Stimulated activated CD4-positive, alpha-beta T cell treated with anti-CD3 and anti-CD28 coated beads, Interleukin-4, amount 100 ng/mL, for 1 hour (primary cell): ENCODE data around the gene P2RX1.
"Not testable (repeated sequence)": the region's sequence is repeated elsewhere in the genome, so short reads cannot be mapped to it uniquely, and the experiment has no call there.

Source experiments
- DNase-seq: peaks from one replicate; pipeline ENCODE4 v3.0.0-alpha.2; 2020

P2RX1 gene

DNA sequence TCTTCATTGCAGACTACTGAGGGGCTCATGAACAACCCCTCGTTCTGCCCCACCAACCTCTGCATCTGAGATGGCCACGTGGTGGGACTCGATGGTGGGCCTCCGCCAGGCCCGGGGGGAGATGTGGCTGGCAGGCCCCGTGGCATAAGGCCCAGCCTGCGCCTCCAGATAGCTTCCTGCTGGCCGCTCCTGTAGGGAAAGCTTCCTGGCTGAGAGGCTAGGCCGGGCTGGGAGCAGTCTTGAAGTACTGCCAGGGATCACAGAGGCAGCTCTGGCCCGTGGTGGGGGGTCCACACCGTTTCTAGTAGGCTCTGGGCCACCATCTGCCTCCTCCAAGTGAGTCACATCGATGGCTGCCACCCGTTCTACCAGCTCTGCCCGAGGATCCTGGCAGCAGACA lies 31.0 kb downstream of the P2RX1 start:
- no peak for DNase-seq

DNA sequence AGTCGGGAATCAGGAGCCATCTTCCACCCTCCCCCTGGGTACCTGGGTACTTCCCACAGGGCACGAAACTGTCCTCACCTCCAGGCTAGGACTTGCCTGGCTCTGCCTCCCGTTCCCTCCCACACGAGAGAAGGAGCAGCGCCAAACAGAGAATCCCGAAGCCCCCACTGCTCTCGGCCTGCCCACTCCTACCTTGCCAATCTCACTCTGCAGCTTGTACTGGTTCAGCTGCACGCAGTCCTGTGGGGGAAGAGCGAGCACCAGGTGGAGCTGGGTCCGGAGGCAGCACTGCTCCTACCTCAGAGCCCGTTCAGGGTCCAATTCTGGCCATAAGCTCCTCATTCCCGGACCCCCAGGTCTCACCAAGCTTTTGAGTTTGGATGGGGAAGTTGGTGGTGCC lies 32.1 kb downstream of the P2RX1 start:
- DNase-seq: no peak

DNA sequence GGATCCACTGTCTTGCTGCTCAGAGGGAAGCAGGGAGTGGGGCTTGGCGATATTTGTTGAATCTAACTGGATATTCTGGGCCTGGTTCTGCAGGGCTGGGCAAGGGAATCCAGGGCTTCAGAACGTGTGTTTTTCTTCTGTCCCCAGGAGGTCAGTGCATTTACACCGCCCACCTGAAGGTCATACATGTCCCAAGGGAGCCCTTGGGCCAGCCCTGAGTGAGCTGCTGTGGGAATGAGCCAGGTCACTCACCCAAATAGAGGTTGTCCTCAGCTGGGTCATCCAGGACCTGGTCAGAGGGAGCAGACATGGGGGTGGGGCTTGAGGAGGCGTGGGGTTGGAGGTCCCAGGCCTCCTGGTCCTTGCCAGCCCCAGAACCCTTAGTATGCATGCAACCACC lies 34.0 kb downstream of the P2RX1 start:
- DNase-seq: no peak

DNA sequence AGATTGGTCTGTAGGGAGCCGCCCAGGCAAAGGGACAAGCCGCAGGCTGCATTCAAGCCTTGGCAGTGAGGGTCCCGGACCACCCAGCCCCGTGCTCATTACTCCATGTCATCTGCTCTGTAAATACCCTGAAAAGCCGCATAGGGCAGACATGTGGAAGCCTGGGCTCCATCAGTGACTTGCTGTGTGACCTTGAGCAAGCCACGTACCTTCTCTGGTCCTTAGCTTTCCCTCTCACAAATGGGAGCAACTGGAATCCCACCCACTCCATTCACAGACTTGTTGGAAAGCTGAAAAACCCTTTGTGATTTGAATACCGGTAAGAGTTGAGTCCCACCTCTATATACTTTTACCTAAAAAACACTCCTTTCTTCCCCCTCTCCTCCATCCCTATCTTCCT lies 35.3 kb downstream of the P2RX1 start:
- DNase-seq: no peak

DNA sequence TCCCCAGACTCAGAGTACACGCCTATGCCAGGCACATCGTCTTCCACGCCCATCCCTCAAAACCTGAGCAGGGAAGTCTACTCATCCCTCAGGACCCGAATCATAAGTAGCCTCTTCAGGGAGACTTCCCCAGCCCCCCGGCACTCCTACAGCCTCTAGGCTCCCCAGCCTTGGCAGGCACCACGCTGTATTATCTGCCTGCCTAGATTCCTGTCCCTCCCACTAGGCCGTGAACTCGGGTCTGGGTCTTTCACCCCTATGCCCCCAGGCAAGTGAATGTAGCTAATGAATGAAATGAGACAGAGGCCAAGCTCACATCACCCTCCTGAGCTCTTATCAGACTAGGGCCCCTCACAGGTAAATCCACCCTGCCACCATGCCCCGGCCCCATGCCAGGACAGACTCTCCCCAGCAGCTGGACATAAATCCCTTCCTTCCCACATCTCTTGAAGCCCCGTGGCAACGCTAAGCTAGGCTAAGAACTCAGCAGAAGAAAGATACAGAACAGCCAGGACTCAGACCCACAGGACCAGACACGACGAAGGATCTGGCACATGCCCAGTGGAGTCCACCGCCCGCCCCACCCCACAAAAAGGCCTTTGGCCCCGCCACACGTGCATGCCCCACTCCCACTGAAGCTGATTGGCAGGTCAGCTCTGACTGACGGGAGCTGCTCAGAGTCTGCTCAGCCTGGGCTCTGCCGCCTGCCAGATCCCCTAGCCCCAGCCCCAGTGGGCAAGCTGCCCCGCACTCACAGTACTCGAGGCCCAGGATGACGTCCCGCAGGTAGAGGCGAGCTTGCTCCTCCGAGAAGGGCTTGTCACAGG lies 36.5 kb downstream of the P2RX1 start:
- DNase-seq: no peak

DNA sequence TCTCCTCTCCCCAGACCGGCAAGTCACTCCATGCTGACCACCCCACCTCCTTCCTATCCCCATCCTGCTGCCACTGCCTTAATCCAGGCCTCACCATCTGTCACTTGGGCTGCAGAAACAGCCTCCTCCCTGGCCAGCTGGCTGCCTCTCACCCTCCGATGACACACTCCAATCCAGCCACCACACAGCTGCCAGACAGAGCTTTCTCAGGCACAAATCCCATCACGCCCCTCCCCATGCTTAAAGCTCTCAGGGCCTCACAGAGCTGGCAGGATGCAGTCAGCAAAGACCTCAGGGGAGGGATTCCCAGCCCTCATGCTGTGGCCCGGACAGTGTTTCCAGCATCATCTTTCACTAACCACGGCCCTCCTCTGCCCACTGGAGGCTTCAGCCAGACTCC lies 37.1 kb downstream of the P2RX1 start:
- DNase-seq: no peak

DNA sequence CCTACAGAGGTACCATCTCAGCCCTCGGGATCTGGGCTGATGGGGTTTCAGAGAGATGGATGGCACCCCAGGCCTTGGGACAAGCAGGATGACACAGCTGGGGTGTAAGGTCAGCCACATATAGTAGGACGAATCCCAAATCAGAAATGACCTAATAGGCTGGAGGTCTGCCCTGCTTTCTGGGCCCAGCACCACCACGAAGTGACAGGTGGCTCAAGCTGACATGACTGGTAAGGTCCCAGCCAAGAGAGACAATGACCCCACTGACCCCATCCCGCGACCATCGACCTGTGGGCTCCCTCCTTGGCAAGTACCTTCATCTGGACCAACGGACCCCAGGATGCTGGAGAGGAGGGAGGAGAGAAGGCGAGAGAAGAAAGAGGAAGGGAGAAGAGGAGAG lies 39.0 kb downstream of the P2RX1 start:
- no peak for DNase-seq

DNA sequence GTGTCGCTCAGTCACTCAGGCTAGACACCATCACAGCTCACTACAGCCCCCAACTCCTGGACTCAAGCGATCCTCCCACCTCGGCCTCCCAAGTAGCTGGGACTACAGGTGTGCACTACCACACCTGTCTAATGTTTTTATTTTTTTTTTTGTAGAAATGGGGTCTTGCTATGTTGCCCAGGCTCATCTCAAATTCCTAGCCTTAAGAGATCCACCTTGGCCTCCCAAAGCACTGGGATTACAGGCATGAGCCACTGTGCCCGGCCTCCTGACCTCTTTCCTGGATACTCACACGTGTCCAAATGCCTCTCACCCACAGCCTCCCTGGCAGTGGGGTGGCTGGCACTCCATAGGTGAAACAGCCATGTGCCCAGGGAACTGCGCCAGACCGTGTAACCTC lies 40.9 kb downstream of the P2RX1 start:
- DNase-seq: no peak

DNA sequence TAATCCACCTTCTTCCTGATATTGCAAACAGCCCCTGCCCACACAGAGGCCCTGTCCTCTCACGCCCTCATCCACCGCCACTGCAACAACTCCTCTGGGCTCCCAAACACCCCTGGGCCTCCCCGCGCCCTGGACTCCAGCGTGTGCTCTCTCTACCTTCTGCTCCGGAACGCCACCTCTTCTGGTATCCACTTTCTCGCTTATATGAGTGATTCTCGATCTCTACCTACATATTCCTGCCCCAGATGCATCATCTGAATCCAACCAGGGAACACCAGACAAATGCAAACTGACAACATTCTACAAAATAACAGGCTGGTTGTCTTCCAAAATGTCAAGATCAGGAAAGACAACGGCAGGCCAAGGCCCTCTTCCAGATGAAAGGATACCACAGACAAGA lies 42.4 kb downstream of the P2RX1 start:
- DNase-seq: no peak

DNA sequence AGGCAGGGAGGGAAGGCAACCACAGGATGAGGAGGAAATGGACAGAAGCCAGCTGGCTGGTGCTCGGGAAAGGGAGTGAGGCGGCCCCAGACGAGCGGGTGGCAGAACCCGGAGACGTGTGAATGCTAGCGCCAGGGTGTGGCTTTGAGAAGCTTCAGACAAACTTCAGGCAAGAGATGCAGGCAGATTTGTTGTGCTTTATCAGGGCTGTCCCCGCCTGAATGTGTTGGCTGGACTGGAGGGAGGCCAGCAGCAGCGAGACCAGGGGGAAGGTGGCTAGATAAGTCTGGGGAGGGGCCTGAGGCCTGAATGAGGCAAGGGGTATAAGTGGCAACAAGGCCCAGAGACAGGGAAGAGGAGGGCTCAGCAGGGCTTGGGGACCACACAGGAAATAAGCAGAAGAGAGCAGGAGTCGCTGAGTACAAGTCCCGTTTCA lies 45.4 kb downstream of the P2RX1 start:
- DNase-seq: no peak

DNA sequence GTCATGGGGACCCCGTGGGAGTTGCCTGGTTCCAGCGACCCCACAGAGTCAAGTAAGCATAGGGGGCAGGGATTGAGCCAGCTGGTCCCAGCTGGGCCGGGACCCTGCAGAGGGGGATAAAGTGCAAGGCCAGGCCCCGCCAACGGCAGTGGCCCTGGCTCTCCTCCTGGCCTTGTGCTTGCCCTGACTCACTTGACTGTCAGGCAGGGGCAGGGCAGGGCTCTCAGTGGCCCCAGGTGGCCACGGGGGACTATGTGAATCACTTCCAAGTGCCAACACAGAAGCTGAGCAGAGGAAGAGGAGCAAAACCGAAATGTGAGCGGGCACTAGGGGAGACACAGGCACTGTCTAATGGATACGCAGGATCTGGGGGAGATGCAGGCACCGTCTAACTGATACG lies 48.7 kb downstream of the P2RX1 start:
- no peak for DNase-seq

DNA sequence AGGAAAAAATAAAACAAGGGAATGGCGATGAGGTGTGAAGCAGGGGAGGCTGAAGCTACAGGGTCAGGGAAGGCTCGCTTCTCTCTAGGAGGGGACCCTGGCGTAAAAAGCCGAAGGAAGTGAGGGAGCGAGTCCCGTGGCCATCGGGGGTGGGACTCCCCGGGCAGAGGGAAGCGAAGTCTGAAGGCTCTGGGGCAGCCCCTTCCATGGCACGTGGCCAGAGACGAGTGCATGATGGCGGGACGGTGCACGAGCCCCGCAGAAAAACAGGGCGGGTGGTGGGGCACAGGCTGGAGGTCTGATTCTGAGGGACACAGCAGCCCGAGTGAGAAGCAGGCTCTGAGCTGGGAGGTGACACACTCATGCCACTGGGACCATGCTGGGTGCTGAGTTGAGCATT lies 49.2 kb downstream of the P2RX1 start:
- no peak for DNase-seq

DNA sequence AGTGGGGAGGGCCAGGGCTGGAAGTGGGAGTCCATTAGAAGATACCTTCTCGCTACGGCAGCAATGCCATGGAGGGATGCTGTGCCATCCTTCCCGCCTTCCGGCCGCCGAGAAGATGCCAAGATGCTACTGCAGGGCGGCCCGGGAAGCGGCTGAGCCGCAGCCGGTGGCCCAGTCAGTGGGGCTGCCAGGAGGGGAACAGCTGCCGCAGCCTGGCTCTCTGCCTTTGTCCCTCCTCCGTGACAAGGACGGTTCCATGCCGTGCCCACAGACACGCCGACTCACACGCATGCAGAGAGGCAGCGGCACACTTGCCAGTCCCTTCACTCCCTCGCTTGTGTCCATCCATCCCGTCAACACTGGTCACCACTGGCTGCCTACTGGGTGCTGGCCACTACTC lies 50.0 kb downstream of the P2RX1 start:
- no peak for DNase-seq

DNA sequence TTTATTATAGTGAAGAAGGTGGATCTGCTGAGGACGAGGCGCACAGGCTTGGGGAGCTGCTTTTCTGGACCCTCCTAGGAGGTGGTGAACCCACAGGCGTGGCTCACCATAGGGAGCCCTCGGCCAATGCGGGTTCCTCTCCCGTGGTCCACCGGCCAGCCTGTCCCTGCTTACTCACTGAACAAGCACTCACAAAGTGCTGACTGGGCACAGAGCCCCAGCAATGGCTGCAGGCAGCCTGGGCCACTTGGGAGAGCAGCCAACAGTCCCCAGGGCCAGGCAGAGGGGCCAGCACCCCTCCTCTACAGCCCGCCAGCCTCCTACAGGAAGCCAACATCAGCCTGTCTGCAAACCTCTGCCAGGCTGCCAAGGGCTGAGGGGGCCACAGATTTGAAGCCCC lies 51.1 kb downstream of the P2RX1 start:
- no peak for DNase-seq

DNA sequence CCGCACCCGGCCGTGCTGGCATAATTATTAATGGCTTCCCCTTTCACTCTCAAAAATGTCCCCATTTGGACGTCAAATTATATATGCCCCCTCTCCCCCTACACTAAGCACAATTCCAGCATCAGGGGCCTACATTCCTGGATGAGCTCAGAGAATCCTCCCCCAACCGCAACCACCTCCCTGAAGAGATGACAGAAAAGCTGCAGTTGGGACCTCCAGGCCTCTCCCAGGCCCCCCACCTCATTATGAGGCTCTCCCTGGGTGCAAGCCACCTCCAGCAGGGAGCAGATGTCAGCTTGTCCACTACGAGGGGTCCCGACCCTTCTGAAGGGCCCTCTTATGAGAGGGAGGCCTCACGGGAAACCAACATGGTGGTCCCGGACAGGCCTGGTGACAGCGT lies 51.7 kb downstream of the P2RX1 start:
- DNase-seq: no peak

DNA sequence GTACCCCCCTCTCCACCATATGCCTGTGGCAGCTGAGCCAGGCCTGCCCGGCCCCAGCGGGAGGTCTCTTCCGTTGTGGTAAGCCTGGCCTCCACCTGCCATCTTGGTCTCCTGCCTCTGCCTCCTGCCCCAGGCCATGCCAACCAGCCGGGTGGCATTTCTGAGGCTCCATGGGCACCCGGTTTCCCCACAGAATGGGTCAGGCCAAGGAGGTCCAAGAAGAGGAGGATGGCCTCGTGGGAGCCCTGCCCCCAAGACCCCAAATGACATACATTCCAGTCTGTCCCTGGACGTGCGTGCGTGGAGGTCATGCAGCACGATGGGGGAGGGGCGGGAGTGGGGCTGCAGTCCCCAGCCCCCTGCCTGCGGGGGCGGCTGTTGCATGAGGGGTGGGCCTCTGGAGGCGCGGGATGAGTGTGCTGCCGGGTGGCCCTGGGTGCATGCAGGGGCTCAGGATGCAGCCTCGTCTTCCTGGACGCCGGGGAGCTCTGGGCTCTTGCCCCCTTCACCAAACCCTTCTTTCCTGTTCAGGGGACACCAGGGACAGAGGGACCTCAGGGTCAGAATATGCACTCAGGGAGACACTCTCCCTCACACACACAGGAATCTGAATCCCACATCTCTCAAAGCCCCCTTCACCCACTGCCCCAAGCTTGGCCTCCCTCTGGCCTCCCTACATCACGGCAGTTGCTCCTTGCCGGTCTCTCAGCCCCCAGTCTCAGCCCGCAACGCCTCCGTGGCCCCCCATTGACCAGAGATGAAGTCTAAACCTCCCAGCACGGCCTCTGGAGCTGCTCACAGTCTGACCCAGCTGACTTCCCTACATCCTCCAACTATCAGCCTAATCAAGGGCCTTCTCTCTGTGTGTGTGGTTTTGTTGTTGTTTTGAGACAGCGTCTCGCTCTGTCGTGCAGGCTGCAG lies 54.2 kb downstream of the P2RX1 start:
- no peak for DNase-seq

DNA sequence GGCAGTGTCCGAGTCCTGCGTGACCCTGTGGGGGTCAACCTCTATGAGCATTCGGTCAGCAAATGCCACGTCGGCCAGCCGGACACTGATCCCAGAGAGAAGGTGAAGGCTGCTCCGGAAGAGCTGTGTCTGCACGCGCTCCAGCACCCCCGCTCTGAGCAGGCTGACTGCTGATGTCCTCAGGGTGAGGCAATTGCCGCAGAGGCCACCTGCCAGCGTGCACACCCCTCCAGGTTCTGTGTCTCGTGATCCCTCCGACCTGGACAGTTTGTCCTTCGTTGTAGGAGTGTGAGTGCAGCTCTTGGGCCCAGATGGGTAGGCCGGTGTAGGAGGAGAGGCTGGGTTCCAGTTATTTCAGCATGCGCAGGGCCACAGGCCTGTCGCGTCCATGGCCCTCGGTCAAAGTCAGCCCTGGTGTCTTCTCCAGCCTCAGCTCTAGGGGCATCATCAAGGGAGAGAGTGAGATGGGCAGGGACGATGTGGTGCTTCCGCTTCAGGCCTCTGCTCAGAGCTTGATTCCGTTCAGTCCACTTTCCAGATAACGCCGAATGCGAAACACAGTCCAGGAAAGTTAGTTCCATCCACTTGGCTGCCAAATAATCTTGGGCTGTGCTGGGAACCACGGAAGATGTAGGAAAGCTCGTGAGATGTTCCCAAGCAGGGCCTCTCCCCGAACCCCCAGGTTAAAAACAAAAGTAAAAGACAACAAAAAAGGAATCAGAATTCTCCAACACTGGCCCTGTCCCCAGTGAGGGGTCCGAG lies 55.1 kb downstream of the P2RX1 start:
- DNase-seq: no peak

DNA sequence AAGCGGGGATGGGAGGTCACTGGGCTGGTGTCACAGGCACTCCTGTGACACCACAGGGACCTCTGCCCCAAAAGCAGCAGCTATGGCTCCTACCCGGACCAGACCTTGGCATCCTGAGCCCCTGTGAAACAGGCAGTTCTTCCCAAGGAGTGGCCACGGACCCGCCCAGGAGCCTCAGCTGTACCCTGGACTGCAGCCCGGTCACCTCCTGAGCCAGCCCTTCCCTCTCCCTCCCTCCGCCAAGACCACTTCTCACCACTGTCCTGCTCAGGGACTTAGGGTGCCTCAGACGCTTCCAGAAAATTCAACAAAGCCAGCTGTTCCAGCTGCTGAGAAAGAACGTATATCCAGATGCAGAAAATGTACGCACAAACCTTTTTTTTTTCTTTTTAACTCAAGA lies 56.3 kb downstream of the P2RX1 start:
- DNase-seq: no peak

DNA sequence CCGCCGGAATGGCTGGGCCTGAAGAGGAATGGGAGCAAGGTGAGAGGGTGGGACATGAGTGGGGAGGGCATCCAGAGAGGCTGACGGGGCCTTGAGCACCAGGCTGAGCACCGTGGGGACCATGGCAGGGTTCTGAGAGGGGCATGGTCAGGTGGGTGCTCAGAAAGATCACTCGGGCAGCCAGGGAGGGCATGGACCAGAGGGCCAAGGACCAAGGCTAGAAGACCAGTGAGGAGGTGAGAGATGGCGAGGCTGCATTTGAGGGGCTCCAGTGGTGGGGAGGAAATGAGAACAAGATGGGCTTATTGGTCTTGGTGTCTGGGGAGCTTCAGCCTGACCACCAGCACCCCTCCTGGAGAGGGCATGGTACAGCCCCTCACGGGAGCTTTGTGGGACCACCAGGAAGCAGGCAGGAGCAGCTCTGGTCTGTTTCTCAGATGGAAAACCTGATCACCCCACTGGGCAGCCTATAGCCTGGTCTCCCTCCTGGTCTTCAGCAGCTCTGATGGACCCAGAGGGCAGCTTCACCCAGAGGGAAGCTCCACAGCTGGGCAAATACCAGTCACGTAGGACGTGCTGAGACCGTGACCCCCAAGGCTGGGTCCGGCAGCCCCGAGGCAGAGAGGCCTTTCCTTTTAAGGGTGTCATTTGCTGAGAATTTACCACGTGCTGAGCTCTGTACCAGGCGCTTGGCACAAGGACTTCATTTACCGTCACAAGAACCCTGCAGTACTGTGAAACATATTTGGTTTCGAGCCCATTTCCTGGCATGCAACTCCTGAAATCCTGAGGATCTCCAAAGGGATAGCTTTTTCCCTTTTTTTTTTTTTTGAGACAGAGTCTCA lies 58.8 kb downstream of the P2RX1 start:
- DNase-seq: no peak

DNA sequence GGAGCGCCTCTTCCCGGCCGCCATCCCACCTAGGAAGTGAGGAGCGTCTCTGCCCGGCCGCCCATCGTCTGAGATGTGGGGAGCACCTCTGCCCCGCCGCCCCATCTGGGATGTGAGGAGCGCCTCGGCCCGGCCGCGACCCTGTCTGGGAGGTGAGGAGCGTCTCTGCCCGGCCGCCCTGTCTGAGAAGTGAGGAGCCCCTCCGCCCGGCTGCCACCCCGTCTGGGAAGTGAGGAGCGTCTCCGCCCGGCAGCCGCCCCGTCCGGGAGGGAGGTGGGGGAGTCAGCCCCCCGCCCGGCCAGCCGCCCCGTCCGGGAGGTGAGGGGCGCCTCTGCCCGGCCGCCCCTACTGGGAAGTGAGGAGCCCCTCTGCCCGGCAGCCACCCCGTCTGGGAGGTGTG lies 62.1 kb downstream of the P2RX1 start:
- DNase-seq: not testable (repeated sequence)

DNA sequence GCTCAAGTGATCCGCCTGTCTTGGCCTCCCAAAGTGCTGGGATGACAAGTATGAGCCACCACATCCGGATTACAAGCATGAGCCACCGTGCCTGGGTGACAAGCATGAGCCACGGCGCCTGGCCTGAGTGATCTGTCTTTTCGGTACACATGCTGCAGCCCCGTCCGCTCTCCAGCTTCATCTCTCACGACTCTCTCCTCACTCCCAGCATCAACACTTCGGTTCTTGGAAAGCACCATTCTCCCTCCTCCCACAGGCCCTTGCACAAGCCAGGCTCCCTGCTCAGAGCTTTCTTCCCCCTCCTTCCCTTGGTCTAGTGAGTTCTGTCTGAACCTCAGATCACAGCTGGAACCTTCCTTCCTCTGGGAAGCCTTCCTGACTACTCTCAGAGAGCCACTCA lies 63.7 kb downstream of the P2RX1 start:
- no peak for DNase-seq

DNA sequence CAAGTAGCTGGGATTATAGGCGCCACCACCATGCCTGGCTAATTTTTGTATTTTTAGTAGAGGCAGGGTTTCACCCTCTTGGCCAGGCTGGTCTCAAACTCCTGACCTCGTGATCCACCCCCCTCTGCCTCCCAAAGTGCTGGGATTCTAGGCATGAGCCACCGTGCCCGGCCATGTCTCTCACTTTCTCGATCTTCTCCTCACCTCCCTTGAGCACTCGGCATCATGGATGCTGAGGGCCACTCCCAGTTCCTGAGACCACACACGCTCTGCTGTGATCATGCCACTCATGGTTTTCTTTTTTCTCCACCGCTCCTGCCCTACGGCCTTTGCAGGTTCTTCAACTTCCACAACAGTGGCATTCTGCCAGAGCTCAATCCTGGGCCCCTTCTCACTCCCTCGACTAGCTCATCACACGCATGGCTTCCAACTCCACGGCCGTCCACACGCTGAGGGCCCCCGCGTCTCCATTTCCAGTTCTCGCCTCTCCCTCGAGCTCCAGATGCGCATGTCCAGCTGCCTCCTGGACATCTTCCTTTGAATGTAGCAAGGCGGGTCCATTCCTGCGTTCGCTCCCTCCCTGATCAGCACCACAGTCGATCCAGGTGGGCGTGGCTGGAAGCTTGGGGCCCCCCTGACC lies 64.7 kb downstream of the P2RX1 start:
- no peak for DNase-seq
